HG02885 (cell line): ENCODE results near the gene APBA2.
A peak's percentile ranks its signal among the peaks of the same experiment; 100 is the strongest.
"Not testable (repeated sequence)": the region's sequence is repeated elsewhere in the genome, so short reads cannot be mapped to it uniquely, and the experiment has no call there.

Source experiments
- ATAC-seq: cut with Tn5 transposase; IDR thresholded peaks from one replicate; pipeline ENCODE4 v1.9.1; 2021; ENCODE audit warnings: mild to moderate bottlenecking; ENCODE audit not compliant: unreplicated experiment, poor library complexity

Gene APBA2

GRCh38 chr15:29090617-29091466 is 205.1 kb downstream of the APBA2 start:
- no peak for ATAC-seq

- ATAC-seq, result no peak
Measured at GRCh38 chr15:29091666-29092065, 205.9 kb downstream of the APBA2 start.

DNA sequence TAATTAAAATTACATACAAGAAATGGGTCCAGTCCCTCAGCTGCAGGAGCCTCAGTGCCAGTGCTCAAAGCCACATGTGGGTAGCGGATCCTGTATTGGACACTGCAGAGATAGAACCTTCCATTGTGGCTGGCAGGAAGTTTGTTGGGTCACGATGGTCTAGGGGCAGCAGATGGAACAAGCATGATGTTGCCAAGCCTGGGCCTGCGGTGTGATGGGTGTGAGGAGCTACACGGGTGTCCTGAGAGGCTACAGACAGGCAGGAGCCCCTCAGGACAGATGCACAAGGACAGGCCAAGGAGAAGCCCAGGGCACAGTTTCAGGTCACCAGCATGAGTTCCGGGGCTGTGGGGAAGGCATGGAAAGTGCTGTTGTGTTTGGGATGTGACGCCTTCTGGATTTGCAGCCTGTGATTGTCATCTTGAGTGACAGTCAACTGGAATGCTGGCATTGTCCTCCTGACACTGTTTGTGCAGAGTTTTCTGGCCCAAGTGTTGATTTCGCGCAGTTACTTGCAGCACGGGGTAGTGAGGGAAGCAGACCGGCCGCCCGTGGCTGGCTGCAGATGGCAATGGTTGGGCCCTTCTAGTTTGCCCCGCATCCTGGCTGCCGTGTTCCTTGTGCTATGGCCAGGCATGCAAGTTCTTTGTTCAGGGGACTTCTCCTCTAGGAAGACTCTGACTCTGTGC is 206.7 kb downstream of the APBA2 start:
- no peak for ATAC-seq

- no peak for ATAC-seq
Measured at GRCh38 chr15:29093065-29093435, 207.3 kb downstream of the APBA2 start.

DNA sequence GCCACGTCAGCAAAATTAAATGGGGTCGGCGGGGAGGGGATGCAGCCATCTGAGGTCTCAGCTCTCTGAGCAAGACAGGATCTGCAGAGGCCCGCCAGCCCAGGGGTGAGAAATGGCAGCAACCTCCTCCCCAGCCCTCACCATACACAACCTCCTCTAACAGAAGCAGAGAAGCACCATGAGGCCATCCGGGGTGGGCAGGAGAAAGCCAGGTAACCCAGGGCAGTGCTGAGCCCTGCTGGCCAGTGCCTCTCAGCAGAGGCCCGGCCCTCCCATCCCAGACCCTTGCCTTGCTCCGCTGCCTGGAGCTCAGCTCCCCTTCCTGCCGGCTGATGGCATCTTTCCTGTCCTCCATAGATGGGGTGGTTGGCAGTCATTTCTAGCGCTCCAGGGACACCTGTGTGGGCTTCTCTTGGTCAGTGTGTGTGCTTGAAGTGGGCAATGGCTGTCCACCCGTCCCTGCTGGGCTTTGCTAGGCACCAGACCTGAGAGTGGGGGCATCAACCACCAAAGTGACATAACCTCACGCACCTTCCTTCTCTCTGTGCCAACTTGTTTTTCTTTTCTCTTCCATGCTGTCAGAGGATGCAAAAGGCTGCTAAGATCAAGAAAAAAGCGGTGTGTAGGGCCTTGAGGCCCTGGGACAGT is 208.0 kb downstream of the APBA2 start:
- no peak for ATAC-seq

- no peak for ATAC-seq
Measured at GRCh38 chr15:29094711-29095110, 208.9 kb downstream of the APBA2 start.

DNA sequence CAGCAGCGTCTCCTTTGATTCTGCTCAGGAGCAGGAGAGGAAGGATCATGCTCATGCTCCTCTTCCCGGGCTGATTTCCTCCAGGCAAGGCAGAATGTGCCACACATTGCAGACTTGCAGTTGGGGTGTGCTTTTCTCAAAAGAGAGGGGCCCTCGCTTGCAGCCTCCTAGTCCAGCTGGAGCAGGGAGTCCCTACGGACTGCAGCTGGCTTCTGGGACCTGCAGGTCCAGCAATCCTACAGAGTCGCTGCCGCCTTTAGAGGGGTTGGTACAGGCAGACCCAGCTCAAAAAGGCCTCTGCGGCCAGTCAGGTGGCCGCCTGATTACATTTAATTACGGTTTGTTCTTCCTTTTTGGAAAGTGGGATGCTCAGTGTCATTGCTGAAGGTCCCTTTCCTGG is 210.0 kb downstream of the APBA2 start:
- ATAC-seq, result no peak

- no peak for ATAC-seq
Measured at GRCh38 chr15:29097168-29097567, 211.4 kb downstream of the APBA2 start.

GRCh38 chr15:29097971-29098370 is 212.2 kb downstream of the APBA2 start:
- no peak for ATAC-seq

DNA sequence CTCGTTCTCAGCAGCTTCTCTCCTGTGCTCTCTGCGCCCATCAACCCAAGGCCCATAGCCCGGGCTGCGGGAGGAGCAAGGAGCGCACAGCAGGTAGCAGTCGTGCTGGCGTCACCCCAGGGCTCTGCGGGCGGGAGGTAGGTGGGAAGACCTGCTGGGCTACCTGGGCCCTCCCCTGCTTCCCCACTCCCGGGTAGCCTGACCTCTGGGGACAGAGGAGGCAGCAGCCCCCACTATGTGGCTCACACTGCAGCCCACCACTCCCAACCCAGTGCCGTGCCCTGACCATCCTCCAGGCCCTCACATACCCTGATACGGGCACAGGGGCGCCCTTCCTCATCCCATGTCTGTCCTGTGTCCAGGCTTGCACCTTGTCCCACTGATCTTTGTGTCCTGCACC is 212.9 kb downstream of the APBA2 start:
- no peak for ATAC-seq

GRCh38 chr15:29099131-29099880 is 213.5 kb downstream of the APBA2 start:
- ATAC-seq, result no peak

DNA sequence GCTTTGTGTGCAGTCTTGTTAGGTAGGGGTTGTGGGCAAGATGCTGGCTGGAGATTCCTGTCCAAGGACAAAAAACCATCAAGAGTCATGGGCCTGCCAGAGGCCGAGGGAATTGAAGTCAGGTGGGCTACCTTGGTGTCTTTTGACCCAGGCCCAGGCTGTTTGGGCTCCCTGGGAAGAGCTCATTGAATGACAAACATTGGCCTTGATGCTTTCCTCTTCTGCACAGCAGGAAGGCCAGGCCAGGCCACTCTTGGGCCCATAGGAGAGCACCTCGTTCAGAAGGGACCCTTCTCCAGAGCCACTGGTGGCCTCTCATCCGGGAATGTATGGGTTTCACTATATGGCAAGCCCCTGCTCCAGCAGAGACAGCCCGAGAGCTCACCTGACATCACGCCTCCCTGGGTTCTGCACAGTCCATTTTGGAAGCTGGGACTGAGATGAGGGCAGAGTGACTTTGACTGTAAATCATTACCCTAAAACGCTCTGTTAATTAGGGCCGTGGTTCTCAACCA is 214.8 kb downstream of the APBA2 start:
- no peak for ATAC-seq

DNA sequence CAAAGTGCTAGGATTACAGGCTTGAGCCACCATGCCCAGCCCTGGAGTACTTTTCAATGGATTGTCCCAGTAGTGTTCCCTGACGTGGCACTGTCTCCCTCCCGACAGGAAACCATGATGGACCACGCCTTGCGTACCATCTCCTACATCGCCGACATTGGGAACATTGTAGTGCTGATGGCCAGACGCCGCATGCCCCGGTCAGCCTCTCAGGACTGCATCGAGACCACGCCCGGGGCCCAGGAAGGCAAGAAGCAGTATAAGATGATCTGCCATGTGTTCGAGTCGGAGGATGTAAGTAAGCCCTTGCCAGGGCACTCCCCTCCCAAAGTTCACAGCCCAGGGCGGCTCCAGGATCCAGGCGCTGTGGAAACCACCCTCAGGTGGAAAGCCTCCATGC is 215.7 kb downstream of the APBA2 start:
- ATAC-seq, result no peak

GRCh38 chr15:29102173-29102794 is 216.5 kb downstream of the APBA2 start:
- not testable (repeated sequence) for ATAC-seq

DNA sequence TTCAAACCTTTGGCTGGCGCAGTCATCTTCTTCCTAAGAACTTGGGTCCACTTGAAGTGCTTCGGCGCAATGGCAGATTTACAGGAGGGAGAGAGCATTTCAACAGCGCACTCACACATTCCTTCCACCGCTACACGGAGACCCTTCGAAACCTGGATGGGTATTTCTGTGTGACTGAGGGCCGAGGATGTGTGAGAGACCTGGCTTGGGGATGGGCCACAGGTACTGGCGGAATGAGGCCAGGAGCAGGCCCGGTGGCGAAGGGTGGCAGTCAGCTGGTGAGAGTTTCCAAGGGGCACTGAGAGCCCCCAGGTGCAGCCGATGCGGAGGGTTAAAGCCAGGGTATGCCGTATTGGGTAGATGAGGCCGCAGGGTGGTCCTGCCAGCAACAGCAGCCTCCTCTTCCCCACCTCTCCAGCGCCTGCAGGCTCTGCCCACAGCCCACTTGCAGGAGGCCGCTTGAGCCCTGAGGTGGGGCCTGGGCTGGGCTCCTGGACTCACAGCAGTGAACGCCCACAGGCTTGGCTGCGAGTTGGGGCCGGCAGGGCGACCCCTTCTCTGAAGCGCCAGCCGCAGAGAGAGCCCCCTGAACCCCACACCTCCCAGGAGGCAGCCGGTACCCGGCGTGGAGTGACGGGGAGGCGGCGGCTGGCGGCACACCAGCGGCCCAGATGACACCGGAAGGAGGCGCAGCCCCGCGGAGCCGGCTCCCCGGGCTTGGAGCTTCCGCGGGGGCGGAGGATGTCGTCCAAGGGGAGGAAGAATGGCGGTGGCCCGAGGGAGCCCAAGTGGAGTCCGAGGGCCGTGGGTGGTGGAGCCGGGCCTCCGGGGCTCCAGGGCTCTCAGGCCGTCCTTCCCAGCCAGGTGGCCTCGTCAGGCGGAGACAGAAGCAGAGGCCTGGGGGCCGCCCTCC is 217.4 kb downstream of the APBA2 start:
- ATAC-seq, result peak; percentile 15

GRCh38 chr15:29103824-29104565 is 218.2 kb downstream of the APBA2 start:
- ATAC-seq, result peak; percentile 79

GRCh38 chr15:29104566-29104880 is 218.7 kb downstream of the APBA2 start:
- ATAC-seq, result no peak

DNA sequence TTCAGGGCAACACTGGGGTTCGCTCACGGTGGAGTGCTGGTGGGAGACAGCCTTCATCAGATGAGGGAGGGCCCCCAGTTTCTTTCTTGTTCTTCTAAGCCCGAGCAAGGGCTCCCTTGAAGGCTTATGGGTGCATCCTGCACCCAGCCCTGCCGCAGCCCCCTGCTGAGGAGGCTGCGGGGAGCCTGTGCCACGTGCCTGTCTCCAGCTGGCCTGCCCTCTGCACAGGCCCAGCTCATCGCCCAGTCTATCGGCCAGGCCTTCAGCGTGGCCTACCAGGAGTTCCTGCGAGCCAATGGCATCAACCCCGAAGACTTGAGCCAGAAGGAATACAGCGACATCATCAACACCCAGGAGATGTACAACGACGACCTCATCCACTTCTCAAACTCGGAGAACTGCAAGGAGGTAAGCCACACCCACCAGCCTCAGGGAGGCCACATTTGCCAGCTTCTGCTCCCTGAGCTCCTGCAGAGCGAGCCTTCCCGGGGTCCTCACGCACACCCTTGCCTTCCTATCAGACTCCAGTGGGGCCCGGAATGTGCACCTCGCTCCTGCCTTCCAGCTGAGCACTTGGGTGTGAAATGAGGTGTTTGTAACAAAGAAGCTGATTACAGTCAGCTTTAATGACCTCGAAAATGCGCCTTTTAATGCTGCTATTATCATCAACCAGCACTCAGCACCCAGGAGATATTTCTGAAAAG is 219.5 kb downstream of the APBA2 start:
- no peak for ATAC-seq
